H1 (cell line): ENCODE data around the gene FOXO1. TPM values are rescaled to one million over a fixed set of nuclear protein-coding genes. Genes with fewer than 3 reads are reported as not detected.
A peak's percentile ranks its signal among the peaks of the same experiment; 100 is the strongest.

ENCODE experiments used
- CTCF ChIA-PET: fragments of 300-600 bp; sonication (Branson Sonifier 250); formaldehyde crosslinking; loops from one replicate; lab custom pipeline; 2021; ENCODE audit not compliant: partially characterized antibody; lab: Charles Lee
- POLR2A ChIA-PET: fragments of 300-600 bp; sonication (Branson Sonifier 250); formaldehyde crosslinking; loops from one replicate; lab custom pipeline; 2021; ENCODE audit warnings: inconsistent platforms; ENCODE audit not compliant: partially characterized antibody; lab: Charles Lee
- DNase-seq, 2 experiments: peaks; one replicate each; pipeline versions ENCODE4 v3.0.0 to v3.0.0-alpha.2; 2010 to 2022; ENCODE audit warnings: low spot score in 2 of 2, low read depth in 1 of 2, mixed read lengths in 1 of 2
- FAIRE-seq: peaks from 2 replicates; lab custom pipeline; 2011; peaks lifted over from hg19 to GRCh38; lab: Jason Lieb, UNC
- H2AFZ ChIP-seq: 2 replicates; pipeline ENCODE4 v1.8.1; 2012; ENCODE audit warnings: low read length, inconsistent platforms
- H2AK5ac ChIP-seq: 2 replicates; pipeline ENCODE4 v1.6.1; 2013; ENCODE audit warnings: low read depth, low read length
- H2BK120ac ChIP-seq: replicated peaks from 2 replicates; pipeline ENCODE3; 2013; ENCODE audit warnings: low read depth, low read length, inconsistent platforms
- H2BK12ac ChIP-seq: 2 replicates; pipeline ENCODE4 v1.6.1; 2013; ENCODE audit warnings: low read depth, low read length
- H2BK15ac ChIP-seq: 2 replicates; pipeline ENCODE4 v1.6.1; 2013; ENCODE audit warnings: low read length
- H2BK20ac ChIP-seq: 2 replicates; pipeline ENCODE4 v1.6.1; 2013; ENCODE audit warnings: low read length
- H2BK5ac ChIP-seq: 2 replicates; pipeline ENCODE4 v1.6.1; 2013; ENCODE audit warnings: low read depth, low read length
- H3K14ac ChIP-seq: 2 replicates; pipeline ENCODE4 v1.6.1; 2013; ENCODE audit warnings: inconsistent platforms; ENCODE audit not compliant: insufficient read length
- H3K18ac ChIP-seq: 2 replicates; pipeline ENCODE4 v1.6.1; 2013; ENCODE audit warnings: low read length; ENCODE audit errors: extremely low read depth
- H3K23ac ChIP-seq: 2 replicates; pipeline ENCODE4 v1.6.1; 2013; ENCODE audit warnings: inconsistent platforms; ENCODE audit not compliant: insufficient read length
- H3K23me2 ChIP-seq: 2 replicates; pipeline ENCODE4 v1.6.1; 2013; ENCODE audit warnings: low read depth, low read length
- H3K27ac ChIP-seq: 2 replicates; pipeline ENCODE4 v1.6.1; 2011; ENCODE audit warnings: low read depth, low read length, inconsistent platforms
- H3K27me3 ChIP-seq, 4 experiments: replicated peaks in 1 of 4; 1 replicate in 1 of 4; 2 replicates in 3 of 4; pipeline versions ENCODE4 v1.6.1 to v1.8.1; 2011 to 2013; ENCODE audit warnings: low read length in 3 of 4, mild to moderate bottlenecking in 3 of 4, inconsistent platforms in 2 of 4, mixed read lengths in 2 of 4, moderate library complexity in 1 of 4; ENCODE audit not compliant: control insufficient read depth in 3 of 4, insufficient read depth in 3 of 4; ENCODE audit errors: extremely low read depth in 1 of 4
- H3K36me3 ChIP-seq, 4 experiments: 2 replicates each; pipeline versions ENCODE4 v1.6.1 to v1.8.1; 2011 to 2013; ENCODE audit warnings: mild to moderate bottlenecking in 4 of 4, low read length in 3 of 4, moderate library complexity in 2 of 4, control low read depth in 1 of 4, inconsistent platforms in 1 of 4; ENCODE audit not compliant: insufficient read depth in 4 of 4, control insufficient read depth in 2 of 4
- H3K4ac ChIP-seq: replicated peaks from 2 replicates; pipeline ENCODE3; 2013; ENCODE audit warnings: low read length, low read depth, mixed read lengths, inconsistent platforms; ENCODE audit not compliant: insufficient read length
- H3K4me1 ChIP-seq, 4 experiments: replicated peaks in 1 of 4; 1 replicate in 1 of 4; 2 replicates in 3 of 4; pipeline versions ENCODE4 v1.6.1 to v1.8.1; 2011 to 2013; ENCODE audit warnings: low read length in 3 of 4, inconsistent platforms in 2 of 4, mixed read lengths in 1 of 4; ENCODE audit not compliant: insufficient read depth in 4 of 4, control insufficient read depth in 3 of 4
- H3K4me2 ChIP-seq, 2 experiments: 2 replicates each; pipeline versions ENCODE4 v1.6.1 to v1.8.1; 2011 to 2013; ENCODE audit warnings: low read depth in 2 of 2, low read length in 2 of 2, control low read depth in 1 of 2, inconsistent platforms in 1 of 2, mild to moderate bottlenecking in 1 of 2; ENCODE audit not compliant: insufficient read depth in 1 of 2
- H3K4me3 ChIP-seq, 4 experiments: fragments of 200-600, 300-600 bp in 1 of 4; sonication (generic), shearing (Covaris generic), sonication (Bioruptor Twin) in 1 of 4; 2 replicates each; pipeline versions ENCODE4 v1.5.1 to v1.8.1; 2011 to 2016; ENCODE audit warnings: low read length in 4 of 4, low read depth in 3 of 4, control low read depth in 2 of 4, inconsistent platforms in 2 of 4, mild to moderate bottlenecking in 2 of 4, mixed read lengths in 1 of 4, moderate library complexity in 1 of 4; ENCODE audit not compliant: insufficient read depth in 2 of 4; ENCODE audit errors: extremely low read depth in 1 of 4
- H3K56ac ChIP-seq: replicated peaks from 2 replicates; pipeline ENCODE3; 2013; ENCODE audit warnings: low read depth, mild to moderate bottlenecking, mixed read lengths, low read length, inconsistent platforms; ENCODE audit not compliant: insufficient read length
- H3K79me1 ChIP-seq: 2 replicates; pipeline ENCODE4 v1.6.1; 2013; ENCODE audit warnings: low read depth, low read length, control low read depth
- H3K79me2 ChIP-seq, 2 experiments: 2 replicates each; pipeline versions ENCODE4 v1.6.1 to v1.8.1; 2012 to 2013; ENCODE audit warnings: low read length in 2 of 2, mild to moderate bottlenecking in 2 of 2, inconsistent platforms in 1 of 2; ENCODE audit not compliant: insufficient read depth in 2 of 2, control insufficient read depth in 1 of 2
- H3K9ac ChIP-seq, 4 experiments: replicated peaks in 1 of 4; 1 replicate in 1 of 4; 2 replicates in 3 of 4; pipeline versions ENCODE4 v1.6.1 to v1.8.1; 2011 to 2013; ENCODE audit warnings: low read depth in 3 of 4, low read length in 3 of 4, control low read depth in 2 of 4, mild to moderate bottlenecking in 2 of 4, moderate library complexity in 2 of 4, inconsistent platforms in 1 of 4; ENCODE audit errors: extremely low read depth in 1 of 4
- H3K9me3 ChIP-seq, 2 experiments: 2 replicates each; pipeline versions ENCODE4 v1.6.1 to v1.8.1; 2012 to 2013; ENCODE audit warnings: mild to moderate bottlenecking in 2 of 2, moderate library complexity in 2 of 2, control low read depth in 1 of 2, inconsistent platforms in 1 of 2, low read depth in 1 of 2, low read length in 1 of 2, mixed read lengths in 1 of 2; ENCODE audit not compliant: insufficient read depth in 2 of 2
- H4K20me1 ChIP-seq, 2 experiments: replicated peaks in 1 of 2; 2 replicates each; pipeline versions ENCODE3 to v1.8.1; 2011 to 2013; ENCODE audit warnings: inconsistent platforms in 2 of 2, low read length in 2 of 2, mild to moderate bottlenecking in 1 of 2; ENCODE audit not compliant: insufficient read depth in 2 of 2, control insufficient read depth in 1 of 2
- H4K5ac ChIP-seq: 2 replicates; pipeline ENCODE4 v1.6.1; 2013; ENCODE audit warnings: low read length, low read depth, mixed read lengths, inconsistent platforms; ENCODE audit not compliant: insufficient read length
- H4K8ac ChIP-seq: 2 replicates; pipeline ENCODE4 v1.8.0; 2013; ENCODE audit warnings: mild to moderate bottlenecking, moderate library complexity, low read length, inconsistent platforms; ENCODE audit not compliant: insufficient read depth; ENCODE audit errors: extremely low read depth
- H4K91ac ChIP-seq: replicated peaks from 2 replicates; pipeline ENCODE3; 2013; ENCODE audit warnings: low read length, mixed read lengths, inconsistent platforms; ENCODE audit not compliant: insufficient read length
- ATF2 ChIP-seq: IDR thresholded peaks from 2 replicates; pipeline ENCODE4 v1.6.1; 2012; ENCODE audit warnings: low read length, inconsistent platforms
- WGBS, 2 experiments: shearing (Covaris generic) in 1 of 2; methylation state at CpG; one replicate each; pipeline versions ENCODE4 v1.1.6 to v1.1.7; 2013 to 2015; ENCODE audit warnings: low lambda C conversion rate in 2 of 2, mixed read lengths in 2 of 2, inconsistent platforms in 1 of 2, low coverage in 1 of 2, missing lambda C conversion rate in 1 of 2; ENCODE audit not compliant: insufficient replicate concordance in 2 of 2, insufficient coverage in 1 of 2, insufficient read length in 1 of 2; ENCODE audit errors: extremely low coverage in 1 of 2, missing lambda C conversion rate in 1 of 2; 5-methylcytosine and 5-hydroxymethylcytosine counted together
- polyA plus RNA-seq, 7 experiments: library from polyadenylated mRNA; depleted of rRNA in 3 of 7; stranded (reverse) in 5 of 7; unstranded in 2 of 7; fragments of >200 nt in 5 of 7; fragments of 200-250 nt in 2 of 7; gene quantifications; 1 replicate in 5 of 7; 2 replicates in 1 of 7; 4 replicates in 1 of 7; pipeline versions ENCODE4 v1.2.1 to v1.2.3, GENCODE V29; 2011 to 2013; ENCODE audit warnings: missing spikeins in 2 of 7, mixed read lengths in 2 of 7
- total RNA-seq: library from RNA; stranded (reverse); fragmentation: NEBNext Ultra II Directional; extraction: Animal tissue kit (Norgen Biotek cat#: 25700); gene quantifications from 2 replicates; pipeline ENCODE4 v1.2.1, GENCODE V29; 2021

The FOXO1 gene
- total and polyA plus RNA-seq, 2 of the 8 experiments (the other 6 are each of a cell fraction or from before 2014, with no cell fraction given) = 35.3 to 56.9 TPM

DNA sequence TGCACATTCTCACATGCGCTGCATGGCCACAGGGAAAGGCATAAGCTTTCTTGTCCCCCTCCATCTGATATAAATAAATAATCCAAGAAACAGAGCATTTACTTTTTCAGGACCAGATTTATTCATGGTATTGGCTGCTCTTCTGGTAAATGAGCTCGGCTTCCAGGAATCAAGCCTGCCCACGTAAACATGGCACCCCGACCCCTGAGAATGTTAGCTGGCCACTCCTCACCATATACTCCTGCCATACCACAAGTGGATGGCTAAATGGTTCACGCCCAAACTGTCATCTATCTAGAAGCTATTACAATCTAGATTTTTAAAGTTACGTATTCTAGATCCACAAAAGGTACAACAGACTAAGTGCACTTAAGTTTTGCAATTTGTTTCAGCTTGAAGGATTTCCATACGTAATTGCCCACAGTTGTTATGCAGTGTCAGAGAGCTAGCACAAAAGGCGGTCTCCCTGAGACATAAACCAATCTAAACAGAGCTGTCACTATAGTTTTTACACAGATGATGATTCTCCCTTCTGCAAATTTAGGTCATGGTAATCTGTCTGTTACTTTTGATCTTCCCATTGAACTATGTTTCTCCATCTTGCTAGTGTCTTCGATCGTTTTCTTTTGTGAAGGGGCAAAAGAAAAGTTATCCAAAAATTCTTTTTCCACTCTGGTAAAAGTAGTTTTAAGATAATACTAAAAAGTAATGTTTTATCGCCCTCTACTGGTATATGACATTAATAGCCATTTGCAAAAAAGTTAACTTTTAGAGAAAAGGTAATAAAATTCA, 16.2 kb upstream of the FOXO1 start:
- Histone ChIP-seq H3K14ac (no peak overlapping the region), H4K20me1 (no peaks in the 10 kb centered on the region), H3K9me3 (no peaks in the 10 kb centered on the region), H3K79me2 (no peaks in the 10 kb centered on the region), H2BK15ac (no peak overlapping the region), H3K4me3 (no peak overlapping the region), H3K23me2 (peaks cover 3% of the 10 kb centered on the region), H2BK20ac (peak overlapping the region; percentile 24; the same call in 1 of the 2 replicates), H3K27me3 (no peaks in the 10 kb centered on the region), H4K5ac (peak overlapping the region; percentile 17), H4K91ac (no peak overlapping the region), H3K23ac (no peak overlapping the region), H3K9ac (no peak overlapping the region), H3K56ac (no peak overlapping the region), H4K8ac (no peak overlapping the region), H3K4me2 (peak overlapping the region in 1 of 2 experiments; percentile 88; a peak in 2 of 4 replicates), H3K18ac (0 out of 2 replicates have a peak overlapping the region, but pooled peaks have one; percentile 3), H3K27ac (no peak overlapping the region), H2BK5ac (peak overlapping the region; percentile 47; the same call in 1 of the 2 replicates), H3K79me1 (no peaks in the 10 kb centered on the region), H2AK5ac (no peak overlapping the region), H3K36me3 (no peaks in the 10 kb centered on the region), H2BK120ac (no peak overlapping the region), H3K4ac (no peak overlapping the region), H2AFZ (no peak overlapping the region), H3K4me1 (peaks cover 12 to 15% (median 14%) of the 10 kb centered on the region in 4 experiments), H2BK12ac (no peak overlapping the region)
- DNase-seq = no peak
- 53% methylated on average over 11 of the region's 11 CpGs; no CpG with 5 or more reads in 1 of the 2 experiments for WGBS, 2 experiments
- ChIA-PET CTCF (interaction anchor here (0.6 to 8.2 kb wide), 50 partner anchors 9 to 1000 kb away, joined by 3 to 74 read pairs (median 4); partner anchors contain the start of gene SLC25A15), POLR2A (interaction anchor here (0.5 to 1.1 kb wide), 4 partner anchors 14 to 727 kb away, joined by 3 to 5 read pairs (median 4); no protein-coding TSS in a partner anchor)
- FAIRE-seq = no peak
- no peak for TF ChIP-seq ATF2
